GM19468 (cell line): Measurements from ENCODE around the gene PEX11G.
"Not testable (repeated sequence)": the region's sequence is repeated elsewhere in the genome, so short reads cannot be mapped to it uniquely, and the experiment has no call there.

Experiments used
- ATAC-seq: cut with Tn5 transposase; IDR thresholded peaks from one replicate; pipeline ENCODE4 v1.9.1; 2021; ENCODE audit warnings: mild to moderate bottlenecking, moderate library complexity, moderate number of reproducible peaks; ENCODE audit not compliant: unreplicated experiment; ENCODE audit errors: extremely low read depth

Gene PEX11G

GRCh38 chr19:7441468-7442146 is 47.2 kb downstream of the PEX11G start:
- ATAC-seq = no peak

GRCh38 chr19:7440188-7440975 is 48.5 kb downstream of the PEX11G start:
- no peak for ATAC-seq

DNA sequence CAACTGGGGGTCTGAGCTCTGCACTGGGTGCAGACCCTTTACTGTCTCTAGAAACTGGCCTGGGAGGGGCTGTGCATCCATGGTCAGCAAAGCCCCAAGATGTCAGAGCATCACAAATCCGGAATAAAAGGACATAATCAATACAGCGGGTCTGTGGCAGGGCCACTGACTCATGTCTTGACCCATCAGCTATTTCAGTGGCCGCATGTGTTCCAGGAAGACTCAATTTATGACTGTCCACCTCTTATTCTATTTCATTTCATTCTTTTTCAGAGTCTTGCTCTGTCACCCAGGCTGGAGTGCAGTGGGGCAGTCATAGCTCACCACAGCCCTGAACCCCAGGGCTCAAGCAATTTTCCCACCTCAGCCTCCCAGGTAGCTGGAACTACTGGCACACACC is 53.2 kb downstream of the PEX11G start:
- ATAC-seq = no peak

DNA sequence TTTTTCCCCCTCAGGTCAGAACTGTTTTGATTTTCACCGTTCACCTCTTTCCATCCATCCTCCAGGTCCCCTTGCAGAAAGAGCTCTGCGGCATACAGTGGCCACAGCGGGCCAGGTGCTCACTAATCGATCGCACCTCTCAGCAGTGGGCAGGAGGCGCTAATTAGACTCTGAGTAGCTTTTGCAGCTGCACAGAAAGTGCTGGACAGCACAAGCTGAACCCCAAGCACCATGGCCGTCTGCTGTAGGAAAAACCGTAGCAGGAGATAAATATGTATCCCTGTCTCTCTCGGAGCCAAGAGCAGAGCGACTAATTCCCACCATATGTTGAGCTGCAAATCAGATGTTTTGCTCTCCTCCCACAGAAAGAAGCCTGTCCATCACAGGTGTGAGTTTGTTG is 54.4 kb downstream of the PEX11G start:
- ATAC-seq = no peak

- ATAC-seq = not testable (repeated sequence)
Measured at GRCh38 chr19:7433456-7433855, 55.4 kb downstream of the PEX11G start.

- no peak for ATAC-seq
Measured at GRCh38 chr19:7429638-7430282, 59.1 kb downstream of the PEX11G start.

DNA sequence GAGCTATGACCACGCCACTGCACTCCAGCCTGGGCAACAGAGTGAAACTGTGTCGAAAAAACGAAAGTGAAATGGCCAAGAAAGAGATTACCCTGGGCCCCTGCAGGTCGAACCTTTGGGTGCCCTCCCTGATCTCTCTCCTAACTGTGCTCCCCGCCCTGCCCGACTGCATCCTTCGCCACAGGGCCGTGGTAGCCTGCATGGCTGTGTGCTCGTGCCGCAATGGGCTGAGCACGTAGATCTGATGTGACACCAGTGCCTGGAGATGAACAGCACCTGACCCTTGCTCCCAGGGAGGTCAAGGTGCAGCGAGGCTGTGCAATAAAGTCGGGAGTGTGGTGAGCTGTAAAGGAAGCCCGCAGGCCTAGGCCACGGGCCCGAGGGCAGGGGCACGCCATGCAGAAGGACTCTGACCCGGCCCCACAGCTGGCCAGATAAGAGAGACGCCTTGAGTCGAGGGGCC is 60.2 kb downstream of the PEX11G start:
- ATAC-seq = no peak

GRCh38 chr19:7427944-7428343 is 60.9 kb downstream of the PEX11G start:
- no peak for ATAC-seq

GRCh38 chr19:7426986-7427385 is 61.8 kb downstream of the PEX11G start:
- ATAC-seq = no peak
